ENCODE data around the gene DCTN2.

DCTN2 gene

DNA sequence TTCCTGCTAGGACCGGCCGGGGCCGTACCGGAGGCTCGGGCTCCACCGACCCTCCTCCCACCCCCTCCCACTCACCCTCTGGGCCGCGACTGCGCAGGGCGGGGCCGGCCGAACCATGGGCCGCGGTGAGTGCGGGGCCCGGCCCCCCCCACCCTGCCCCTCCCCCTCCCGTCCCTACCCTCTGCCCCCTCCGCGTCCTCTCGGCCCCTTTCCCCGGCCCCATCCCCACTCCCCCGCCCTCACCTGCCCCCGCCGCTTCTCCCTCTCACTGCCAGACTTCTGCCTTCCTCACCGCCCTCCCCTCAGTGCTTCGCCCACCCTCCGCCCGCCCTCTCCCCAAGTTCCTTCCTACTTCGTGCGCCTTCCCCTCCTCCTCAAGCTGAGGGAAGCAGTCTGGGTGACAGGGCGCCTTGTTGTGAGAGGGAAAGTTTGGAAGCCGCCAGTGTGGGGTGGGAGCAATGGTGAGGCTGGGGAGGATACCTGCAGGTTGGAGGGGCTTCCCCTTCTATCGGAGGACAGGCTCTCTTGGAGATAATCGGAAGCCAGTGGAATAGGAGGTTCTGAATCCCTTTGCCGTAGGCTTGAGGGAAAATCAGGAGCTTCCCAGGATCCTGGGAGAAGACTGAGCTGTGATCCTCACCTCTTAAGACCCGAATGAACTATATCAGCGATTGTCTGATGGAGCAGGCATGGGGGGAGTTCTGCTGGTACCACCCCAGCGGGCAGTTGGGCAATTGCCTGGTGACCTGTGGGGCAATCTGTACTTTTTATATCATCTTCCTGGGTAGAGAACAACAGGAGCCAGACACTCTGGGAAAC is 23.9 kb downstream of the DCTN2 start:
- TF ChIP-seq, protein P1, sequence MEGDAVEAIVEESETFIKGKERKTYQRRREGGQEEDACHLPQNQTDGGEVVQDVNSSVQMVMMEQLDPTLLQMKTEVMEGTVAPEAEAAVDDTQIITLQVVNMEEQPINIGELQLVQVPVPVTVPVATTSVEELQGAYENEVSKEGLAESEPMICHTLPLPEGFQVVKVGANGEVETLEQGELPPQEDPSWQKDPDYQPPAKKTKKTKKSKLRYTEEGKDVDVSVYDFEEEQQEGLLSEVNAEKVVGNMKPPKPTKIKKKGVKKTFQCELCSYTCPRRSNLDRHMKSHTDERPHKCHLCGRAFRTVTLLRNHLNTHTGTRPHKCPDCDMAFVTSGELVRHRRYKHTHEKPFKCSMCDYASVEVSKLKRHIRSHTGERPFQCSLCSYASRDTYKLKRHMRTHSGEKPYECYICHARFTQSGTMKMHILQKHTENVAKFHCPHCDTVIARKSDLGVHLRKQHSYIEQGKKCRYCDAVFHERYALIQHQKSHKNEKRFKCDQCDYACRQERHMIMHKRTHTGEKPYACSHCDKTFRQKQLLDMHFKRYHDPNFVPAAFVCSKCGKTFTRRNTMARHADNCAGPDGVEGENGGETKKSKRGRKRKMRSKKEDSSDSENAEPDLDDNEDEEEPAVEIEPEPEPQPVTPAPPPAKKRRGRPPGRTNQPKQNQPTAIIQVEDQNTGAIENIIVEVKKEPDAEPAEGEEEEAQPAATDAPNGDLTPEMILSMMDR (IDR thresholded peaks at IDR 0.05) = no peak

DNA sequence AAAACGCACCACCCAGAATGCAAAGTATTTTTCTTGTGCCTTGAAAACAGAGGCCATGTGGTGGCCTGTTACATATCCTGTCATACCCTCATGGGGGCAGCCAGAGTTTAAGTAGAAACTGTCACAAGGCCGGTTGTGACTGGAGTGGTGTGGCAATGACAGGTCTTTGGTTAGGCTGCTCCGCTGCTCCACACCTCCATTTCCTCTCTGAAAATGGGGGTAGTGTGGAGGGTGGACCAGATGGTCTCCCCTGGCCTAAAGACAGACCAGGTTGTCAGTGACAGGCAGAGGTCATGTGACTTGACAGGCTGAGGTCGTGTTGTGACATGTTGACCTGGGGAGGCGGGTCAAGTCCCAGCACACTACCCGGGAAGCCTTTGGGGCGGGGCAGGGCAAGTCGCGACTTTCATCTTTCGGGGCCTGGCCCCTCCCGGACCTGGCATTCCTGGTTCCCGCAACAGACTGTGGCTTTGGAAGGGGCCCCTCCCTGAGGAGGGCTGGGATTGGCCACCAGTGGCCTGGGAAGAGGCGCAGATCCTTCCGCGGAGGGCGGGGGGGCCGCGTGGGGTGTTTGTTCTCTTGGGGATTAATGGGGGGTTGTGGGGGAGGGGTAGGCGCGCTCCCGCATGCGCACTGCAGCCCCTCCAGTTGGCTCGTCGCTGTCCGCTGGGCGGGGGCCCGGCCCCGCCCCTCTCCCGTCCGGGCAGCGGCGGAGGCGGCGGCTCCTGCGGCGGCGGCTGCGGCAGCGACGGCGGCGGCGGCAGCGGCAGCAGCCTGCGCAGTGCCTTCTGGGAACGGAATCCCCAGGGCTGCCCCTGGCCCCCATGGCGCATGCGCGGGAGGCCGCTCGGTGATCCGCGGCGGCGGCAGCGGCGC is 24.7 kb downstream of the DCTN2 start, which contains the start of gene MBD6:
MBD6 (plus strand) TSS at position 814 of the 876 bp plus-strand sequence. CDS start 1,480 bp downstream, outside the sequence.
- TF ChIP-seq, protein P1 (IDR thresholded peaks at IDR 0.05) = no peak

DNA sequence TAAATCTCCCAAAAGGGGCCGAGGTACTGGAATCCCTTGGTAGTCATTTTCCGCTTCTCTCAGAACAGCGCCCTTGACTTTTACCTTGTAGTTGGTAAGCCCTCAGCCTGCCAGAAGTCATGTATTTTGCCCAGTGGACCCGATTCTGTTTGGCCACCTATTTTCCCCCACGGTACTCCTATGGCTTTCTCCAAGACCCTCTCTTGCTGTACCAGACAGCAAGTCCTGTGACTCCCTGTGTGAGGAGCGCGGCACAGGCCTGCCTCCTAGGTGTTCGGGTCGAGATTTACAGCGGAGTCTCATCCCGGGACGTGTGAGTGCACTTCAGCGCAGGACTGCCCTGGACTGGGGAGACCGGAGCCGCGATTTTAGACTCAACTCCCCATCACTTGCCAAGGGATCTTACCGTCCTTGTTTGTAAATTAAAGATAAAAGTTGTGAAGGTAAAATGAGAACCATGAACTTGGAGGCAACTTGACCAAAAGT is 25.4 kb downstream of the DCTN2 start:
- TF ChIP-seq, protein P1 (IDR thresholded peaks at IDR 0.05) = no peak

DNA sequence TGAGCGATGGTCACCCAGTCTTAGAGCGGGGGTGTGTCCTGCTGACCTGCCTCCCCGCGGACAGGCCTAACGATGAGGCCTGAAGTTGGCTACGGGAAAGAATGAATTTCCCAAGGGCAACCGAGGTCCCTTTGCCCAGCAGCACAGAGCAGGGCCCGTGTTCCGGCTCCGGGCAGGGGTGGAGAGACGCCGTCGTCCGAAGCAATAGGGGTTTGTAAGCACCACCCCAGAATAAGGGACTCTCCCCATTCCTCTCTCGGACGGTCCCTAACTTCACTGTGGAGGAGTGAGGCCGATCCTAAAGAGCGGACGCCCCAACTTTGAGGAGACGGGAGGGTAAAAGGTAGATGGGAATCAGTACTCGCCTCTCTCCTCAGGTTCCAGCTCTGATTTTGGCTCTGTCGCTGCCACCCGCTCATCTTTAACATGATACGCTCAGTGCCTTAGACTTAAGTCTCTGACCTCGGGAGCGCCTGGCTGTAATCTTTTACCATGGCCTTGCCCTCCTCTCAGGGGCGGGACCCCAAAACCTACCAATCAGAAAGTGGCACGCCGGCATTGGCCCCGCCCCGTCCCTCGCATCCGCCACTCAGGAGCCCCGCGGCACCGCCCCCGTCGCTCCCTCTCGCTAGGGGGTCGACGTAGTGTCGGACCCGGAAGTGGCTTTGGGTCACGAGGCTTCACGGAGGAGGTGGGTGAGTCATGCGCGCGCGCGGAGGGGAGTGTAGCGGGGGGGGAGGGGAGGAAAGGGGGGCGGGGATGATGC is 26.8 kb downstream of the DCTN2 start, which contains the start of gene DDIT3:
DDIT3 (minus strand) TSS at position 462 of the 766 bp plus-strand sequence. CDS start 3,108 bp downstream, outside the sequence.
- TF ChIP-seq, protein P1 (IDR thresholded peaks at IDR 0.05) = no peak

DNA sequence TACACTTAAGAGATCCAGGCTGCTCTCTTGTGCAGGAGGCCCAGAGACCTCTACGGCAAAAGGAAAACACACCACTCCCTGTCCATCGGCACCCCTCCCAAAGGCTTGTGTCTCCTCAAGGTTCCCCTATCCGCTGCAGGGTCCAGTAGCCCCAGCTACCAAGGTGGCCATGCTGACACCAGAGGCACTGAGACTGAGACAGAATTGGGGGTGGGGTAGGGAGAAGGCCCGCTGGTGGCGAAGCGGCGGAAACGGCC is 27.3 kb downstream of the DCTN2 start:
- TF ChIP-seq, protein P1 (IDR thresholded peaks at IDR 0.05) = no peak

DNA sequence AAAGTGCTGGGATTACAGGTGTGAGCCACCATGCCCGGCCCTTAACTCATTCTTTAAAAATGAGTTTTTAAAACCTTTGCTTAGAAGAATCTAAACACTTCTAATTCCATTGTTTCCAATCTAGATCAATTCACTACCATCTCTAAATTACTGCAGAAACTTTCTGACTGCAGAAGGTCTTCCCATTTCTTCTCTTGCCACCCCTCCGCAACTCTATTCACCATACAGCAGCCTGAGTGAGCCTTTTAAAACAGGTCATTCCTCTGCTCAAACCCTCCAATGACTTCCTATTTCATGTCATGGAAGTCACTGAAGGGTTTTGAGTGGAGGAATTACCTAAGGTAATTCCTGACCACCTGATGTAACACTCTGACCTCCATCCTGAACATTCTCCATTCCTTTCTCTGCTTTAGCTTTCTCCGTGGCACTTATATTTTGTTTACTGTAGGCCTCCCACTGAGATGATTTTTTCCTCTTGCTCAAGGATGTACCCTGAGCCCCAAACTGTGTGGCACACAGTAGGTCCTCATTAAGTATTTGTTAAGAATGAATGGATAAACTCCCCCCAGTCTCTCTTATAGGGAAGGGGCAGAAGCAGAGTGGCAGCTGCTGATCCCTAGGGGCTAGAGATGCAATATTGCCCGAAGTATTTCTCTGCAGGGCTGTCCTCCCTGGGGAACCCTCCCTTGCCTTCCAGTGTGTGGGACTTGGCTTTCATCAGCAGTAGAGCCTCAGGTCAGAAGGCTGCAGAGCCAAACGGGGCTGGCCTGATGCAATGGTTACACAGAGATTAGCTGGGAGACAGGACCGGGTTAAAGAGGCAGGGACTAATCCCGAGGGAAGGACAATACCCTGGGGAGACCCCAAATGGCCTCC is 27.8 kb downstream of the DCTN2 start:
- TF ChIP-seq, protein P1 (IDR thresholded peaks at IDR 0.05) = no peak
